GM18499 (cell line): ENCODE results near the gene RPEL1.
"Not testable (repeated sequence)": the region's sequence is repeated elsewhere in the genome, so short reads cannot be mapped to it uniquely, and the experiment has no call there.

Source experiments
- ATAC-seq: cut with Tn5 transposase; IDR thresholded peaks from one replicate; pipeline ENCODE4 v1.9.1; 2021; ENCODE audit warnings: moderate number of reproducible peaks; ENCODE audit not compliant: insufficient read depth, unreplicated experiment

RPEL1 gene

DNA sequence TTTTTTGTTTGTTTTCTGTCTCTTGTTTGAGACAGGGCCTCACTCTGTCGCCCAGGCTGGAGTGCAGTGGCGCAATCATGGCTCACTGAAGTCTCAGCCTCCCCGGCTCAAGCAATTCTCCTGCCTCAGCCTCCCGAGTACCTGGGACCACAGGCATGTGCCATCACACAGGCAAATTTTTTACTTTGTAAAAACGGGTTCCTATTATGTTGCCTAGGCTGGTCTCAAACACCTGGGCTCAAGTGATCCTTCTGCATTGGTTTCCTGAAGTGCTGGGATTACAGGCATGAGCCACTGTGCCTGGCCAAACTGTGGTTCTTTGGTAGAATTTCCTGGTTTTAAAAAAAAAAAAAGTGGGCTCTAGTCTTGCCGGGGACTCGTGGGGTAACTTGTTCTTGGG is at the start of gene RPEL1:
RPEL1 (plus strand) TSS at position 301 of the 400 bp plus-strand sequence. CDS start 110 bp downstream, outside the sequence.
- ATAC-seq, result not testable (repeated sequence)

DNA sequence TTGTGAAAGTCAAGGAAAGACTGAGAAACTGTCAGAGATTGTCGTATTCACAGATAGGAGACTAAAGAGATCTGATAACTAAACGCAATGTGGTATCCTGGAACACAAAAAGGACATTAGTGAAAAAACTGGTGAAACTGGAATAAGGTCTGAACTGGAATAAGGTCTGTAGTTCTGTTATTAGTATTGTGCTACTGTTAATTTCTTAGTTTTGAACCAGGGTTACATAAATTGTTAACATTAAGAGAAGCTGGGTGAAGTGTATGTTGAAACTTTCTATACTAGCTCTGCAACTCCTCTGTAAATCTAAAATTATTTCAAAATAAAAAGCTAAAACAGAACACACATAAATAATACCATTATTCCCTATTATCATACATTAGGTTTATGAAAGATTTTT is 49.2 kb upstream of the RPEL1 start:
- ATAC-seq, result no peak

DNA sequence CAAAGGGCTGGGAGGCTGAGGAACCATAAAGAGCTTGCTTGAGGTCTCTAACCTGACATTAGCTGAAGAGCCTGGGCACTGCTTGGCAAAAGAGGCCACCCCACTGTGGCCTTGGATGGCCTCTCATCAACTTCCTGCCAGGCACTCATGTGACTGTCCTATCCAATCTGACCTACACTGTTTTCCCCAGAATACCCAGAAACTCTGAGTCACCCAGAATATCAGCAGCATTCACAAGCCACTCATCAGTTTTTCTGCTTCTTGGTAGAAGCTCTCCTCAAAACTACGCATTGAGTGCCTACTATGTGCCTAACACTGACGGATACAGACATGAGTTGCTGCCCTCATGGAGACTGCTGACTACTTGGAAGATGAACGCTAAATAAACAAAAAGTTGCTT is 48.5 kb upstream of the RPEL1 start:
- ATAC-seq, result no peak

- ATAC-seq, result no peak
Measured at GRCh38 chr10:103197903-103198302, 47.8 kb upstream of the RPEL1 start.

DNA sequence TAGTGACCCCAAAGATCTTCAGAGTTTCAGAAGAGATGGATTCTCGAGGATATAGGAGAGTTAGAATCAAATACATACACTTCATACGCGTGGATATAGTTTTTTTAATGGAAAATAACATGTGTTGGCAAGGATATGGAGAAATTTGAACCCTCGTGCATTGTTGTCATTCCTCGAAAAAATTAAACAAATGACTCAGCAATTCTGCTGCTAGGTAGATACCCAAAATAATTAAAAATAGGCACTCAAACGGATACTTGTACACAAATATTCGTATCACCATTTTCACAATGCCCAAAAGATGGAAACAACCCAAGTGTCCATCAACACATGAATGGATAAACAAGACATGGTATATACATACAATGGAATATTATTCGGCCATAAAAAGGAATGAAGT is 47.0 kb upstream of the RPEL1 start:
- ATAC-seq, result no peak

- ATAC-seq, result no peak
Measured at GRCh38 chr10:103199488-103199887, 46.2 kb upstream of the RPEL1 start.

DNA sequence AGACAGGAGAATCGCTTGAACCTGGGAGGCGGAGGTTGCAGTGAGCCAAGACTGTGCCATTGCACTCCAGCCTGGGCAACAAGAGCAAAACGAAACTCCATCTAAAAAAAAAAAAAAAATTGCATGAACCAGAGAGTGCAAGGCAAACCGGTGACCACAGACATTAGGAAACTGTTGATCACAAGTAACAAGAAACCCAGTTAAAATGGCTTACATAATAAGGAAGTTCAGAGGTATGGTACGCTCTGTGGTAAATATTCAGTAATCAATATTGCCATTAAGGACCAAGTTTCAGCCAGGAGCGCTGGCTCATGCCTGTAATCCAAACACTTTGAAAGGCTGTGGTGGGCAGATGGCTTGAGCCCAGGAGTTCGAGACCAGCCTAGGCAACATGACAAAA is 43.4 kb upstream of the RPEL1 start:
- ATAC-seq, result no peak

DNA sequence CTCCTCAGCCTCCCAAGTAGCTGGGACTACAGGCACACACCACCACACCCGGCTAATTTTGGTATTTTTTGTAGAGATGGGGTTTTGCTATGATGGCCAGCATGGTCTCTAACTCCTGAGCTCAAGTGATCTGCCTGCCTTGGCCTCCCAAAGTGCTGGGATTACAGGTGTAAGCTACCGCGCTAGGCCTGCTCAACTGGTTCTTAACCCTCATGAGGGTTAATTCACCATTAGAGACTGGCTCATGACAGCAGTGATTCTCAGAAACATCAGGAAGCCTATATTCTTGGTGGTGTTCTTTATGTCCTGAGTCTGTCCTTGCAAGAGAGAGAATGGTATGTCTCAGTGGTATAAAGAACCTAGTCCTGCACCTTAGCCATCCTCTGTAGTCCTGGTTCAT is 42.2 kb upstream of the RPEL1 start:
- ATAC-seq, result no peak

- ATAC-seq, result no peak
Measured at GRCh38 chr10:103204353-103205255, 41.1 kb upstream of the RPEL1 start.

- not testable (repeated sequence) for ATAC-seq
Measured at GRCh38 chr10:103205401-103205800, 40.3 kb upstream of the RPEL1 start.

- ATAC-seq, result not testable (repeated sequence)
Measured at GRCh38 chr10:103206715-103207114, 39.0 kb upstream of the RPEL1 start.

- no peak for ATAC-seq
Measured at GRCh38 chr10:103207141-103207540, 38.5 kb upstream of the RPEL1 start.

DNA sequence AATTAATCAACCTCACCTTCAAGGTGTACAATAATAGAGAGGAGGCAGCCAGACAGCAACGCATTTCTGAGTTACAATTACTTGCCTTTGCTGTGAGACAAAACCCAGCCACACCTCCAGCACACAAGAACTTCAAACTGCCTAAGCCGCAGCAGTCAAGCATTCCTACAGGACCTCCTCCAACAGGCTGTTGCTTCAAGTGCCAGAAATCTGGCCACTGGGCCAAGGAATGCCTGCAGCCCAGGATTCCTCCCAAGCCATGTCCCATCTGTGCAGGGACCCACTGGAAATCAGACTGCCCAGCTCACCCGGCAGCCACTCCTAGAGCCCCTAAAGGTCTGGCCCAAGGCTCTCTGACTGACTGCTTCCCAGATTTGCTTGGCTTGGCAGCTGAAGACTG is 38.0 kb upstream of the RPEL1 start:
- ATAC-seq, result not testable (repeated sequence)

DNA sequence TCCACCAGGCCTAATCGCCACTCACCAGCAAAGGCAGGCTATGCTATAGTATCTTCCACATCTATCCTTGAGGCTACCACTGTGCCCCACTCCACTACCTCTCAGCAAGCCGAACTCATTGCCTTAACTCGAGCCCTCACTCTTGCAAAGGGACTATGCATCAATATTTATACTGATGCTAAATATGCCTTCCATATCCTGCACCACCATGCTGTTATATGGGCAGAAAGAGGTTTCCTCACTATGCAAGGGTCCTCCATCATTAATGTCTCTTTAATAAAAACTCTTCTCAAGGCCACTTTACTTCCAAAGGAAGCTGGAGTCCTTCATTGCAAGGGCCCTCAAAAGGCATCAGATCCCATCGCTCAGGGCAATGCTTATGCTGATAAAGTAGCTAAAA is 35.4 kb upstream of the RPEL1 start:
- ATAC-seq, result not testable (repeated sequence)

- no peak for ATAC-seq
Measured at GRCh38 chr10:103215601-103216000, 30.1 kb upstream of the RPEL1 start.

- ATAC-seq, result not testable (repeated sequence)
Measured at GRCh38 chr10:103216362-103216761, 29.3 kb upstream of the RPEL1 start.

DNA sequence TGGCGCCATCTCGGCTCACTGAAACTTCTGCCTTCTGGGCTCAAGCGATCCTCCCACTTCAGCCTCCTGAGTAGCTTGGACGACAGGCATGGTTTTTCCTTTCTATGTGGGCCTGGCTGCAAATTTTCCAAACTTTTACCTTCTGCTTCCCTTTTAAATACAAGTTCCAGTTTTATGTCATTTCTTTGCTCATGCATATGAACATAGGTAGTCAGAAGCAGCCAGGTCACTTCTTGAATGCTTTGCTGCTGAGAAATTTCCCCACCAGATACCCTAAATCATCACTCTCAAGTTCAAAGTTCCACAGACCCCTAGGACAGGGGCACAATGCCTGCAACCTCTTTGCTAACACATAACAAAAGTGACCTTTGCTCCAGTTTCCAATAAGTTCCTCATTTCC is 21.6 kb upstream of the RPEL1 start:
- no peak for ATAC-seq

DNA sequence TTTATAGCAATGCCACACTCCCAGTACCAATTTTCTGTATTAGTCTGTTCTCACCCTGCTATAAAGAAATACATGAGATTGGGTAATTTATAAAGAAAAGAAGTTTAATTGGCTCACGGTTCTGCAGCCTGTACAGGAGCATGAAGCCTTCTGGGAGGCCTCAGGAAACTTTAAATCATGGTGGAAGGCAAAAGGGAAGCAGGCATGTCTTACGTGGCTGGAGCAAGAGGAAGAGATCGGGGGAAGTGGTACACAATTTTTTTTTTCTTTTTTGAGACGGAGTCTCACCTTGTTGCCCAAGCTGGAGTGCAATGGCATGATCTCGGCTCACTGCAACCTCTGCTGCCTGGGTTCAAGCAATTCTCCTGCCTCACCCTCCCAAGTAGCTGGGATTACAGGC is 21.0 kb upstream of the RPEL1 start:
- ATAC-seq, result not testable (repeated sequence)

GRCh38 chr10:103225939-103226338 is 19.7 kb upstream of the RPEL1 start:
- ATAC-seq, result no peak

GRCh38 chr10:103227416-103227815 is 18.3 kb upstream of the RPEL1 start:
- no peak for ATAC-seq

- ATAC-seq, result no peak
Measured at GRCh38 chr10:103231047-103231551, 14.6 kb upstream of the RPEL1 start.

GRCh38 chr10:103232131-103232673 is 13.5 kb upstream of the RPEL1 start:
- ATAC-seq, result no peak
